ENCODE data around the gene SLC25A23. TPM values are rescaled to one million over a fixed set of nuclear protein-coding genes. Genes with fewer than 3 reads are reported as not detected.
A peak's percentile ranks its signal among the peaks of the same experiment; 100 is the strongest.

SLC25A23 gene
- polyA plus RNA-seq, 1 donor: 34.2 TPM

DNA sequence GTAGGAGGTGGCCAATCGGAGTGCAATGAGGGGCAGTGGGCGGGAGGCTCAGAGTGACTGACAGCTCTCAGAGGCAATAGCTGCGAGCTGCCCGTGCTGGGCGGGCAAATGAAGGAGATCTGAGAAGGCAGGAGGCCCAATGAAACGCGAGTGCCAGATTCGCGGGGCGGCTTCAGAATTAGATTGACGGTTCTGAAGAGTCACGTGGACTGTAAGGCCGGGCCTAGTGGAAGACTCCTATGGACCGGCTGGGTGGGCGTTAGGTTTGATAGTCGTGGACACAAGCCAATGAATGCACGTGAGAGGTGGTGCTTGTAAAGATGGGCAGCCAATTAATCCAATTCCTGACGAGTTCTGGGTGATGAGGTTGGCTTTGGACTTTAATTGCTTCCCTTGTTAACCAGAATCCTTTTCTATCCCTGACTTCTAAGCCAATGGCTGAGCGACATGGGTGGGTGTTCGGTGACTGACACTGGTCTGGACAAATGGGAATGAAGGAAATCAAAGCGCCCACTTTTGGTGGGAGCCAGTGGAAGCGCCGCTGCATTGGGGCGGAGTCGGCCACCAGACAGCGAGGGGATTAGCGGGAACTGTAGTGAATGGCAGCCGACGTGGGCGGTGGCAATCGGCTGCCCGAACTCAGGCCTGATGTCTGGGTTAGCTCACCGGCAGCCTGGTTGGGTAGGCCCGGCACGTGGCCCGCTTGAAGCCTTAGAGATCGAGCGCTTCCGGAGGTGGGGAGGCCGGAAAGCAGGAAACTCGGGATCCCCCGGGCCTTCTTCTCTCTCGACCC, 34.5 kb downstream of the SLC25A23 start:
- peak; percentile 100 for DNase-seq (ENCODE audit: low read depth)

DNA sequence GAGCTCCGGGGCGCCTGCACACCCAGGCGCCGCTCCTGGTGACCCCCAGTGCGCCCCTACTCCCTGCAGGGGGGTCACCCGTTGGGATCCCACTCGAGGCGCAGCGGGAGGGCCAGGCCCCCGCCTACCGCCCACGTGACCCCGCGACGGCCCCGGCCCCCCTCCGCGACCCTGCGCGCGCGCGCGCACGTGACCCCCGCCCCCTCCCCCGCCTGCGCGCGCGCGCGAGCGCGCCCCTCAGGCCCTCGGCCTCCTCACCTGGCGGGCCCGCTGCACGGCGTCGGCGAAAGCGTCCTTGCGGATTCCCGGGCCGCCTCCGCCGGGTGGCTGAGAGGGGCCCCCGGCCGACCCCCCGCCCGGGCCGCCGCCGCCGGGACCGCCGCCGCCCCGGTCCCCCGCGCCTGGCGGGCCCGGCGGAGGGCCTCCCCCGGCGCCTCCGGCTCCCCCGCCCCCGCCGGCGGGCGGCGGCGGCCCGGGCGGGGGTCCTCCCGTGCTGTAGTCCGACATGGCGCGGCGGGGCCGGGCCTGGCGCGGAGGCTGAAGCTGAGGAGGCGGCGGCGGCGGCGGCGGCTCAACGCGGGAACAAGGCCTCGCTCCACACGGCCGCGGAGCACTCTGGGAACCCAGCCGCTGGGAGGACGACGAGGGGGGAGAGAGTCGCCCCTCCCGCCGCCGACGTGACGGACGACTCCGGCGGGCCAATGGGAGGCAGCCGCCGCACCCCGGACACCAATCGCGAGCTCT, 35.2 kb downstream of the SLC25A23 start, which contains the start of gene KHSRP:
KHSRP (minus strand) TSS at position 617 of the 744 bp plus-strand sequence; CDS start at position 507, 110 bp downstream.
- no peak for DNase-seq (ENCODE audit: low read depth)

DNA sequence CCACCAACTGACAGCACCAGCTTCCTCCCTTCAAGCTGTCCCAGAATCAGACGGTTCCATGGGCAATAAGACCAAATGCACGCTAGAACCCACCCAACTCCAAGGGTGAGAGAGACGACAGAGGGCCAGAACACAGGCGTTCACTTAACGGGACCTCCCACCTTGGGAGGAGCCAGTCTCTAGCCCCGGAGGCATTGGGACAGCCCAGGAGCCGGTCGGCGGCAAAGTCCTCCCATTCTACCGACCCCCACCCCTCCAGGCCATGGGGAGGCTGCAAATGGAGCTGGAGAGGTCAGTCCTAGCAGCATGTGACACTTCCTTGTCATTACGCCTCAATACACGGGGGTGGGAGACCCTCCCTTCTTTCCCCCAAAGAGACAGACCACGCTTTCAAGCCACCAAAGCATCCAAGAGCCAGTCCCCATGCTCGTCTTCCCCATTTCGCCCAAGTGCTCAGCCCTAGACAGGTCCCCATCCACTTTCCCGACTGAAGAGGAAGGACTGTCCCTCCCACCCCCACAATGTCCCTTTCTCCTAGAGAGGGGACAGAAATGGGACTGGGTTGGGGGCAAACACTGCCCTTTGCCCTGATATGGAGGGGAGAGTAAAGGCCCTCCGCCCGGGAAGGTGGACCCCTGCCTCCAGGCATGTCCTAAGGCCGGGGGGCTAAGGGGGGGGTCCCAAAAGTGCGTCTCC, 35.9 kb downstream of the SLC25A23 start:
- no peak for DNase-seq (ENCODE audit: low read depth)

DNA sequence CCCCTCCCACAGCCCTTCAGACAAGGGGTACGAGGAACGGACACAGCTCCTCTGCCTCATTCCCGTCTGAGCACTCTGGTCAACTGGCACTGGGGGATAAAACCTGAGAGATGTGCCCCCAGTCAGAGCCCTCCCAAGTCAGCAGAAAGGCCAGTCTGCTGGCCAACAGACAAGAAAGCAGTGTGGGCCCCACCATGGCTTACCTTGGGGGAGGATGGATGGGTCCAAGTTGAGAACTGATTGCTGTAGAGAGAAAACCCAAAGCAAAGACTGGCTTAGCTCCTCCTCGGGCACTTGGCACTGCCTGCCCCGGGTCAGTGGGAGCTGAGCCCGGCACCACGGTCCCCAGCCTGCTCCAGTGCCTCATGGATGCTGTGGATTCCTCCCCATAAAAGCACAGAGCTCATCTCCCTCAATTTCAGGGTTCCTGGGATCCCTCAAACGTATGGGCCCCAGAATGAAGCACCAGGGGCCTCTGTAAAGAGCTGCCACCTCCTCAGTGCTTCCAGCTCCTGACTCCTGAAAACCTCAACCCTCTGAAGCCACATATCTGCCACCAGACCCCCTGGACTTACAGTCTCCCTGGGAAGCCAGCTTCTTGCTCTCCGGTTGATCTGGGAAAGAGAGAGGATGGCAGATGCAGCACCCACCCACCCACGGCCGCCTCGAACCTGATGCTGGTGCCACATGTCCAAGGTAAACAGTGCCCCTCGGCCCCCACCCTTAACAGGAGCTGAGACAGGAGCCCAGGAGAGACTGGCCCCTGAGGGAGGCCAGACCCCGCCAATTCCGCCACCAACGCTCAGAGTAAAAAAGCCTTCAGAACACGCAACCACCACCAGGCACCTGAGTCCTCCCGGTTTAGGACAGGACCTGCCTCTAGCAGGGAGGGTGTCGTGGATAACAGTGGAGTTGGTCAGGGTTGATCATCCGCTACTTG, 38.2 kb downstream of the SLC25A23 start:
- DNase-seq (ENCODE audit: low read depth): no peak

DNA sequence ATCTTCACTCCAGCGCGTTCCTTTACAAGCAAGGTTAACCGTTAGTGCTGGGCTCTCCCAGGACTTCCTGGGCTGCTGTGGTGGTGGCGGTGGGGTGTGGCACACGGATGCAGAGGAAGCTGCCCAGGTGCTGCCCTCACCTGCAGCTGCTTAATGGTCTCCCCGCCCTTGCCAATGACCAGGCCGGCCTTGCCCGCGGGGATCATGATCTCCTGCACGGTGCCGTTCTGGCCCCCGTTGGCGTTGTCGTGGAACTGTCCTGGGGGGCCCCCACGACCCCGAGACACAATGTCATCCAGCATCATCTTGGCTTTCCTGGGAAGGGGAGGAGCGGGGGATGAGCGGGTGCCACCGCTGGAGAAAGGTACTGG, 41.0 kb downstream of the SLC25A23 start:
- DNase-seq (ENCODE audit: low read depth): no peak

DNA sequence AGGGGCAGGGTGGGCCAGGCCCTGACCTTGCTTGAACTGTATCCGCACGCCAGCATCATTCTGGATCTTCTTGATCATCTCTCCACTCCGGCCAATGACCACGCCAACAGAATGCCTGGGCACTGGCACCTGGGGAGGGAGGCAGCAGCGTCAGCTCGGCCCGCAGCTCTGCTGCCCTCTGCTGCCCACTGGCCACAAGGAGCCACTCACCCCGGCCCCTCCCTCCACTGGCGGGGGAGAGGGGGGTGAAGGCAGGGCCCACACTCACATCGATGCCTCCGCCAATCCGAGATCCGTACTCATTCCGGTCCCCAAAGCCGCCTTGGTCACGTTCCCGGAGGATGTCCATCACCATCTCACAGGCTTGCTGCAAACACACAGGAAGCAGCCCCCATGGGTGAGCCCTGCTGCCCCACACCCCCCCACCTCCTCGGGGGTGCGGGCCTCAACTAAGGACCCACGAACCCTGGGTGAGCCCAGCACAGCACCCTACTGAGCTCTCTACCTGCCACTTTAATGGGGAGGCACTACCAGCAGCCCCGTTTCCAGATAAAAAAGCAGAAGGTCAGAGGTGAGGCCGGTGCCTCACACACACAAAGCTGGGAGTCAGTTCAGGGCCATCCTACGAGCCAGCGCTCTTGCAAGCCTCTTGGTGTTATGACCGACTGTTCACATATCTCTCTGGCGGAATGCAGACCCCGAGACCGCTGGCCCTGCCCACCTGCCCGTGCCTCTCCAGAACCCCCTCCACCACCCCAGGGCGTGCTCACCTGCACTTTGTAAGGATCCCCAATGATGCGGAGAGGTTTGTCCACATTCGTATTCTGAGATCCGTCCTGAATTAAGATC, 41.7 kb downstream of the SLC25A23 start:
- no peak for DNase-seq (ENCODE audit: low read depth)

DNA sequence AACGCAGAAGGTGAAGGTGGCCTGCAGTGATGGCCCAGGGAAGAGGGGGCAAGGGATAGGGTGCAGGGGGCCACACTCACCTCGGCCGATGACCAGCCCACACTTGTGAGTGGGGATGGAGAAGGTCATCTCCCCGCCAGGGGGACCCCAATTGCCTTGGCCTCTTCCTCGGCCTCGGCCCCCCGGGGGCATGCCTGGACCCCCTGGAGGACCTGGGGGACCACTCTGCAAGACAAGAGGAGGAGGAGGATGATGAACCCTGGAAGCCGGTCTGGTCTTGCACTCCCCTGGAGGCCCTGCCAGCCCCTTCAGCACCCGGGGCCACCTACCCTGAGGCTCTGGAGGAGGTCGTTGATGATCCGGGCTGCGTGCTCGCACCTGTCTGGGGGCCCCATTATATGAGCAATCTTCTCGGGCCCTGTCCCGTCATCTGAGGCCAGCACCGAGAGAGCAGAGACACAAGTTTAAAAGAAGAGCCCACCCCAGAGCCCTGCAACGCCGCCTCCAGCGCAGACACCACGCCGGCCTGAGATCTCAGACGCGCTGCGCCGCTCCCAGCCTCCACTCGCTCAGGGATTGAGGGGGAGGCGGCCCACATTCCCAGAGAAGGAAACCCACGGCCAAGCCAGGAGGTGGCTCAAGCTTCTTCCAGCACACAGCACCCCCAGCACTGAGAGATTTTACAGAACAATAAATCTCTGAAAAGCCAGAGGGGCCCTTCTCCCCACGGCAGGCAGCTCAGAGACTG, 42.8 kb downstream of the SLC25A23 start:
- no peak for DNase-seq (ENCODE audit: low read depth)

DNA sequence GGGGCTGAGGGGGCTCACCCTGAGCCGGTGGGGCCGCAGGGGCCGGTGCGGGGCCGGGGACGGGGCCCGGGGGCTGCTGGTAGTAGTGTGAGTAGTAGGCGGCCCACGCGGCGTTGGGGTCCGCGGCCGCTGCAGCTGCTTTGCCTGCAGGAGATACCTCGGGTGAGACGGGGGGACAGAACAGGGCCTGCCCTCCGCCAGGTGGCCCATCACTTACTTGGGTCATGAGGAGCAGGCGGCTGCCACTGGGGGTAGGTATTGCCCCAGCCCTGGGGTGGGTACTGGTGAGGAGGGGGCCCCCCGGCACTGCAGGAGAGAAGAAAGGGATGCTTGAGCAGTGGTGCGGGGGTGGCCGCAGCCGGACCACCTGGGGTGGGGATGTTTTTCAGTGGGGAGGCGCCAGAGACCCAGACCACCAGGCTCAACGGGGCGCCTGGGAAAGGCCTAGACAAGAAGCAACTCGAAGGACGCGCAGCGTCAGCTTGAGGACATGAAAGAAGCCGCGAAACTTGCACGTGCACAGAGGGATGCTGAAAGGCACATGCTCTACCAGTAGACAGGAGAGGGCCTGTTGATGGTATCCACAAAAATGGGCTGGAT, 43.9 kb downstream of the SLC25A23 start:
- no peak for DNase-seq (ENCODE audit: low read depth)

DNA sequence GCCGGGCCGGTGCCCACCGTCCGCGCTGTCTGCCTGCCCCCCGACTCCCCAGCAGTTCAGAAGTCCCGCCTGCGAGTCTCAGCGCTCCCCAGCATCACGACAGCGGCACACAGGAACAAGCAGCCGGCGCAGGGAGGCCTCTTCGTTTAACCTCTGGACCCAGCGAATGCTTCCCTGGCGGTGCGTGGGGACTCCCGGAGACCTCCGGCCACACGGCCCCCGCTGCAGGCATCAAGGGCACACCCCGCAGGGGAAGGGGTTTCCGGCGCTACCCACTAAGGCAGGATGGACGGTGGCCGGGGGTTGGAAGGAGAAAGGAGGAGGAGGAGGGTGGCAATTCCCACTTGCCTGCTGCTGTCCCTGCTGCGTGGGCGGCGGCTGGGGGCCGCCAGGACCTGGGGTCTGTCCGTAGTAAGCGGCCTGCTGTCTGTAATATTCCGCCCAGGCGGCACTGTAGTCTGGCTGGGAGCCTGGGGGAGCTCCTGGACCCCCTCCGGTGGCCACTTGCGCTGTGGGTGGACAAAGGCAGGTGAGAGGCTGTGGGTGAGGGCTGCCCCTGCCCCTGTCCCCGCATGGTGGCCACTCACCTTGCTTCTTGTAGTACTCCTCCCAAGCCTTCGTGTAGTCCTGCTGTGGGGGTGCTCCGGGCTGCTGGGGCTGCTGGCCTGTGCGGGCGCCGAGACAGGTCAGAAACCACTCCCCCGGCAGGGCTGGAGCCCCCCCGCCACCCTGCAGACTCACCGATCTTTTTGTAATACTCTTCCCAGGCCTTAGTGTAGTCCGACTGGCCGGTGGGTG, 44.6 kb downstream of the SLC25A23 start:
- DNase-seq (ENCODE audit: low read depth): no peak

DNA sequence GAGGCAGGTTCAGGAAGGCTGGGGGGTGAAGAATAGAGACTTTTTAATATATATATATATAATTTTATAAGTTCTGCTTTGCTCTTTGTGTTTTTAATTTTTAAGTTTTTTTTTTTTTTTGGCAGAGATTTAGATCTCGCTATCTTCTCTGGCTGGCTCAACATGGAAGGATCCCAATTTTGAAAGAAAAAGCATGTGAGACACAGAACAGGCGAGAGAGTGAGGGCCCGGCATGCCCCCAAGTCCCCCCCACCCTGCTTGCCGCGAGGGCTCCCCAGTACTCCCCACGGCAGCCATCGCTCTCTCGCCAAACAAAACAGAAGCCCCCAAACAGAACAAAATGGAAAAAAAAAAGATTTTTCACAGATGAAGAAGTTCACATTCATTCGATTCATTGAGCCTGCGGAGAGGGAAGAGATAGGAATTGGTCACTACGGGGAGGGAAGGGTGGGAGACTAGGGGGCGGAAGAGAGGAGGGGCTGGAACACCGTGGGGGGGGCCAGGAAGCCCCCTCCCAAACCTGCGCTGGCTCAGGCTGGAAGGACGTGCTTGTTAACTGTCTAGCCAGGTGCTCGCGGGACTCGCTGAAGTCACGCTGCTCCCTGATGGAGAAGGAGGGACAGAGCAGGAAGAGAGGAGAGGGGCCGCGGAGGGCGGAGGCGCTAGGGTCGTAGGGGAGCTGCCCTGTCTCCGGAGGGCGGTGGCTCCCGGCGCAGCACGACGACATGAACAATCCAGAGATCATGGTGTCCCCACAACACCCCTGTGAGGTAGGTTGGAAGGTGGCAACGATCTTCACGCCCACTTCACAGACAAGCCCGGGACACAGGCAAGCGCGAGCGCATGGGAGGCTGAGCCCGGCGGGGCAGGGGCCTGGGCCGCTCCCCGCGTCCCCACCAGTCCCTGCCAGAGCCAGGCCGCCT, 45.6 kb downstream of the SLC25A23 start:
- no peak for DNase-seq (ENCODE audit: low read depth)

DNA sequence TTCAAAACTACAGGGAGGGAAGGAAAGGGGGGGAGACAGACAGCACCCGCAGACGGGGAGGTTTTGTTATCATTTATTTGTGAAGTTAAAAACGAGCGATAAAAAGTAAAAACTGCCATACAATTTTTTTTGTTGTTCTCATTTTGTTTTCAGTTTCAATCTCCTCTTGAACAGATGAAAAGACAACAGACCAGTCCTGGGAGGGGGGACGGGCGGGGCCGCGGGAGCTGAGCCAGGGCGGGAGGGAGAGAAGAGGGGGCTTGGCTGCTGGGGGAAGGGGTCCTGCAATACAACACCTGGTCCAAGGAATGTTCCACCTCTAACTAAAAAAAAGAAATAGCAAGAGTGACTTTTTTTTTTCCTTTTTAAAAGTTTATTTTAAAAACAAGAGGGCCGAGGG, 46.3 kb downstream of the SLC25A23 start:
- DNase-seq (ENCODE audit: low read depth): no peak

DNA sequence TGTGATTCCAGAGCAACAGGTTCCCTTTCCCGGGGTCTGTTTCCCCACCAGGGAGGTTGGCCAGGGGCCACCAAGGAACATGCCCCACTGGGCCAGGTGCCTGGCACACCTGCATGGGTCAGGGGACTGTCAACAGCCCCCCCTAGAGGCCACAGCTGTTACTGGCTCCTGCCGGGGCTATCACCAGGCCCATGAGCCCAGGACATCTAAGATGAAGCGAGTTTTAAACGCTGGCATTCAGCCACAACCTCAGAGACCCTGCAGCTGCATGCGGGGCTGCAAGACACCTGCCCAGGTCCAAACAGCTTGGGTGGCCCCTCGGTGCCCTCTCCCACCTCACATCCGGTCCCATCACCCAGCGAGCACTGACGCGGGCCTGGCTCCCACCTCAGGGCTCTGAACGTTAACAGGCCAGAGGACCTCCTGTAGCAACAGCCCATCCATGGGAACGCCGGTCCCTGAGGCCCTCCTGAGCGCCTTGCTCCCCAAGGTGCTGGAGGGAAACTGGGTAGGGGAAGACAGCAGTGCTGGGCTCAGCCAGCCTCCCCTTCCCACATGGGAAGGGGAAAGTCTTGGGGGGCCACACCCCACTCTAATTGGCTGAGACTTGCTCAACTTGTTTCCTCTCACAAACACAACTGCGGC, 47.0 kb downstream of the SLC25A23 start:
- DNase-seq (ENCODE audit: low read depth): no peak

DNA sequence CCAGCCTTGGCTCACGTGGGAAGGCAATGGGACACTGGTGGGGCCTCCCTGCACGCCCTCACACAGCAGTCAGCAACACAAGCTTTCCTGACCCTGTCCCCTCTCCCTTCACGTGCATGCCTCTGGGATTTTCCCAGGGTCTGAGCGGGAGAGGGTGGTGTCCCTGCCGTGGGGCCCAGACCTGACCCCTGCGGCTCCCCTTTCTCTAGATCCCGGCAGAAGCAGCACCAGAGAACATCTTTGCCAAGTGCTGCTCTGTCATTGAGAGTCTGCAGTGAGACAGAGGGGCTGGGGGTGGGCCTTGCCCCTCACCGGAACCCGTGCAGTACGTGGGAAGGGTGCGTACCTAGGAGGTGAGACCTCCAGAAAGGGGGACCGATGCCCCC, 47.5 kb downstream of the SLC25A23 start:
- DNase-seq (ENCODE audit: low read depth): no peak

DNA sequence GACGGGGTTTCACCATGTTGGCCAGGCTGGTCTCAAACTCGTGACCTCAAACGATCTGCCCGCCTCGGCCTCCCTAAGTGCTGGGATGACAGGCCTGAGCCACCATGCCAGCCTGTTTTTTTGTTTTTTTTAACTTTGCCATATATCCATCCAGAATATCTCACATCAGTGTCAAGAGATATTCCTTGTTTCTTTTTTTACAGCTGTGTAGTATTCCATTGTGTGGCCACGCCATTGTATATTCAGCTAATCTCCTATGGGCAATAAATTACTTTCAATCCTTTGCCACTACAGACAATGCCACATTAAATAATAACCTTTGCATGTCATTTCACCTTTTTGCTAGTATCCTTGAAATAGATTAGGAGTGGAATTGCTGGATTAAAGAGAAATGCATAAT, 50.2 kb downstream of the SLC25A23 start:
- DNase-seq (ENCODE audit: low read depth): no peak

DNA sequence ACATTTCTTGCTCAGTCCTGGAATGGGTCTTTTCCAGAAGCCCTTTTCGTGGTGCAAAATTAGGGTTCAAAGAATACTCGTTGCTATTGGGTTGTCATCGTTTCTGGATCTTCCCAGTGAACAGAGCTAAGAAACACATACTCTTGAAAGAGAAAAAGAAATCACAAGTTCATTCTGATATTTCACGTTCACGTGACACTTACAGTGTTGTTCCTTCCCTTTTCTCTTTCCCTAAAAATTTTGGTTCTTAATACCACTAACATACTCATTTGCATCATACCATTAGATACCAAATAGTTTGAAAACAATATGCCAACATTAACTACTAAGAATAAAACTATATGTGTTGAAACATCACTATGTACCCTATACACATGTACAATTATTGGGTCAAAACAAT, 53.2 kb downstream of the SLC25A23 start:
- no peak for DNase-seq (ENCODE audit: low read depth)

DNA sequence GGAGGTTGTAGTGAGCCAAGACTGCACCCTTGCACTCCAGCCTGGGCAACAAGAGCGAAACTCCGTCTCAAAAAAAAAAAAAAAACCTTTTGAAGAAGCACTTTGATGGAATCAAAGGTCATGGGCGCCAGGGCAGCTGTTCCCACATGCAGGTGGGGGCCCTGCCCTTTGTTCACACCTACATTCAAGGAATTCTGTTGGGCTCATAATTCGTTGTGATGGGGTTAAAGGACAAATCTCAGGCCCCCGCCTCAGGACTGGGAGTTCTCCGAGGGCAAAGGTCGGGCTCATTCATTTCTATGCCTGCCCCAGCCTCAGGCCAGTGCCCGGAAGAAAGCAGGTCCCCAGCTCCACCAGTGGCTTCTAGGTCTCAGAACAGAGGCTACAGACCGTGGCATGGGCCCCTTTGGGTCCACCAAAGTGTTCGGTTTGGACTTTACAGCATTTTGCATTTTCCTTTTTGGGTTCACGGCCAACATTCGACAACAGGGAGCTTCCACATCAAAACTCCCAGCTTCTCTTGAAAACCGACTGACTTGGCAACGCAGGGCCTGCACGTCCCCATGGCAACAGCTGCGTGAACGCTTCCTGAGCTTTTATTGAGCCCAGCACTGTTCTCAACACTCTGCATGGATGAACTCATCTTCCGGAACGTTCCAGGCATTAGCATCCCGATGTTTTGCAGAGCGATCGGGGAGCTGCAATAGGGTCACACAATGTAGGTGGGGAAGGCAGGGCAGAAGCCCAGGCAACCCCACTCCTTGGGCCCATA, 56.6 kb downstream of the SLC25A23 start:
- peak; percentile 67 for DNase-seq (ENCODE audit: low read depth)

Measured in forelimb muscle (tissue), 1 donor.